TTC549 (cell line): ENCODE measurements around the gene ZBTB47.

ENCODE experiments used
- FAIRE-seq: peaks from 2 replicates; lab custom pipeline; 2012; peaks lifted over from hg19 to GRCh38; lab: Jason Lieb, UNC

Gene ZBTB47

GRCh38 chr3:42699511-42699971 lies 46.0 kb downstream of the ZBTB47 start:
- no peak for FAIRE-seq

DNA sequence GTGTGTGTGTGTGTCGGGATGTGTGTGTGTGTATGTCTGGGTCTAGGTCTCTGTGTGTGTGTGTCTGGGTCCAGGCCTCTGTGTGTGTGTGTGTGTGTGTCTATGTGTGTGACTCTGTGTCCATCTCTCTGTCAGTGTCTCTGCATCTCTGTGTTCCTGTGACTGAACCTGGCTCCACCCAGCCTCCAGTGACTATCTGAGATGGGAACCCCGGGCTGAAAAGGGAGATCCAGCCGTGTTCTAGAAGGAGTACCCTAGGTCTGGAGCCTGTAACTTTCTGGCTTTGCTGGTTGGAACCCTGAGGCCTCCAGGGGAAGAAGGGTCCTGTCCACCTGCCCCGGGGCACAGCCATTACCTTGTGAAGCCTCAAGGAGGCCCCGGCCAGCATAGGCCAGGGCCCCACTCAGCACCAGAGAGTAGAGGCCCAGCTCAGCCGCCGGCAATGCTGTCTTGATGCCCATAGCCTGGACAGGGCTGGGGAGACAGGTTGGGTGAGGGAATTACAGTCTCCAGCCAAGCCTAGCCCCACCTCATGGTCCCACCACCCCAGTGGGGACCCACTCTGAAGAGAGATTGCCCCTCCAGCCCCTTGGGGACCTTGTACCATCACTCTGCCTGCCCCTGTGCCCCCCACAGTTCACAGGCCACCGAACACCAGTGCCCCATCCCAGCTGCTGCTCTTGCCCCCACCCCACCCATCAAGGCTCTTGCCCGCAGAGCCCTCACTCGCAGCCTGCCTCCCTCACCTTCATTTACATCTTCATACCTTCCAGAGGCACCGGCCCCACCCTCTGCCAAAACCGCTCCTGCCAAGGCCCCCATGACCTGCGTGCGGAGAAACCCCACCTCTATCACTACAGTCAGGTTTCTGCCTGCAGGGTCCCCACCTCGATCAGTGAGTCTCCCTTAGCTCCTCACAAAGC lies 47.1 kb downstream of the ZBTB47 start:
- FAIRE-seq: no peak

DNA sequence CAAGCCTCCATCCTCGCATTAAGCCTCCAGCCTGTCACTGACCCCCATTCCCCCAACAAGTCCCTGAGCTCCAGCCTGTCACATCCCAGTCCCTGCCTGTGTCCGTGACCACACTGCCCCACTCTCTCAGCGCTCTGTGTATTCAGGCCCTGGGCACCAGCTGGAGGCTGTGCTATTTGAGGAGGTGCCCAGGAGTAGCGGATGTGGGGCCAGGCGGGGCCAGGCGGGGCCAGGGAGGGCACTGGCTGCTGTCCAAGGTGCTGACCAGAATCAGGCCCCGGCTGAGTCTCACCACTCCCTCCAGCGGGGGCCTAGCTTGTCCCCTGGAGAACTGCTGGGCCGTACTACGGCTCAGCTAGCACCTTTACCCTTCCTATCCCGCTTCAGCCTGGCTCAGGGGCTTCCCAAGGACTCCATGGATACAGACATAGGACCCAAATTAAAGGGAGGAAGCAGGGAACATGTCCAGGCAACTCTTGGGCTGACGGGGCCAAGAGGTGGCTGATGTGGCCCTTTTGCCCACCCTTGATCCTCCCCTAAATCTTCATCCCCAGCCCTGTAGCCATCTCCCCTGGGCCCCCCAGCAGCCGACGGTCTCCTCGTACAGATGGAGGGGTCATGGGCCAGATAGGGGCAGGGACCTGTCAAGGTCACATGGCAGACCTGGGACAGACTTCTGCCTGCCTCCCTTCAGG lies 48.0 kb downstream of the ZBTB47 start:
- FAIRE-seq: no peak

- no peak for FAIRE-seq
Observed at GRCh38 chr3:42702066-42702951, 48.8 kb downstream of the ZBTB47 start, which contains the start of gene HHATL. TSS of gene HHATL (minus strand) at chr3:42702798. CDS start at chr3:42700826, 1,972 bp downstream.

DNA sequence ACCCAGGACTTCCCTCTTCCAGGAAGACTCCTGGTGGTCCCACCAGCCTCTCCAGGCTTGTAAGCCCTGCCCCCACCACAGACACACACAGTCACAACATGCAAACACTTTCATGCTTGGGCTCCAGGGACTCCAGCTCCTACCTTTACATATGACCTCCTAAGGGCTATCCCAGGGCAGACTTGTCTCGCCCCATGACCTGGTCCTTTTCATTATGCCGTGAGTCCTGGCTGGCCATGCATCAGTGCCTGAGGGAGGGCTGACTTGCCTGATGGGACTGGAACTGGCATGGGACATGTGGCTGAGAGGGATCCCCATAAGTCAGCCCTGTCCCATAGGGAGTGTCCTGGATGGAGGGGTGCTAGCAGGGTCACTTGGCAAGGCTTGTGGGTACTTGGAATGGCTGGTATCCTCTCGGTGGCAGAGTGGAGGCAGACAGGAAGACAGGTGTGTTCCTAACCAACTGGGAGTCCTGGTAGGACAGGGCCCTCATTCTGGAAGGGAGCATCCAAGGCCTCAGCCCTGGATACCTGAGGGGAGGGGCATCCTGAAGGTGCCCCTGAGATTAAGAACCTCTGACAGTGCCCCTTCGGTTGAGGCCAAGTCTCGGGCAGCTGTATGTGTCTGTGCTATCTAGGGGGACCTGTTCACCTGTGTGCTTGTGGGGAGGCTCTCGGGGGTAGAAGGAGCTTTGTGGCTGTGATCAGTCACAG lies 49.6 kb downstream of the ZBTB47 start:
- FAIRE-seq: no peak

- FAIRE-seq: no peak
Observed at GRCh38 chr3:42703695-42704025, 50.2 kb downstream of the ZBTB47 start.

- no peak for FAIRE-seq
Observed at GRCh38 chr3:42704136-42704841, 50.8 kb downstream of the ZBTB47 start.

GRCh38 chr3:42705058-42705767 lies 51.7 kb downstream of the ZBTB47 start:
- no peak for FAIRE-seq

DNA sequence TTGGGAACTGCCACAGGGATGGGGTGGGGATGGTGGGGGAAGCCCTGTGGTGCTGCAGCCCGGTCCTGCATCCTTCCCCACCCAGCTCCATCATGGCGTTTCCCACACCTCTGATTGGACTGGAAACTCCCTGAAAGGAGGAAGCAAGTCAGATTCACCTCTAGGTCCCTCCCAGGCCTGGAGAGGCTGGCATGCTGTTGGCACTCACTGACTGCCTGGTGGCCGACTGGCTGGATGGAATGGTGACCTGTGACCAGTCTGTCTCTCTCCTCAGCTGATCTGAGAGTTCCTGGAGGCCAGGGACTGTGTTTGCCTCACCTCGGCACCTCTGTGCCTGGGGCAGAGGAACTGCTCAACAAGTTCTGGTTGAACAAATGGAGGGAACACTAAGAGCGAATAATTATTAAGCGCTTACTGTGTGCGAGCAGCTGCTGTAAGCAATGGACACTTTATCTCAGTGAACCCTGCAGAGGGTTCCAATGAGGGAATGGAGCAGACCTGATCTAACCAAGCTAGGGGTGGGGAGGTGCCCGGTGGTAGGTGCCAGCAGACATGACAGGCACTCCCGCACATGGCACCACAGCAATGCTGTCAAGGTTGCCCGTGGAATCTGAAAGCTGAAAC lies 52.6 kb downstream of the ZBTB47 start:
- FAIRE-seq: no peak

DNA sequence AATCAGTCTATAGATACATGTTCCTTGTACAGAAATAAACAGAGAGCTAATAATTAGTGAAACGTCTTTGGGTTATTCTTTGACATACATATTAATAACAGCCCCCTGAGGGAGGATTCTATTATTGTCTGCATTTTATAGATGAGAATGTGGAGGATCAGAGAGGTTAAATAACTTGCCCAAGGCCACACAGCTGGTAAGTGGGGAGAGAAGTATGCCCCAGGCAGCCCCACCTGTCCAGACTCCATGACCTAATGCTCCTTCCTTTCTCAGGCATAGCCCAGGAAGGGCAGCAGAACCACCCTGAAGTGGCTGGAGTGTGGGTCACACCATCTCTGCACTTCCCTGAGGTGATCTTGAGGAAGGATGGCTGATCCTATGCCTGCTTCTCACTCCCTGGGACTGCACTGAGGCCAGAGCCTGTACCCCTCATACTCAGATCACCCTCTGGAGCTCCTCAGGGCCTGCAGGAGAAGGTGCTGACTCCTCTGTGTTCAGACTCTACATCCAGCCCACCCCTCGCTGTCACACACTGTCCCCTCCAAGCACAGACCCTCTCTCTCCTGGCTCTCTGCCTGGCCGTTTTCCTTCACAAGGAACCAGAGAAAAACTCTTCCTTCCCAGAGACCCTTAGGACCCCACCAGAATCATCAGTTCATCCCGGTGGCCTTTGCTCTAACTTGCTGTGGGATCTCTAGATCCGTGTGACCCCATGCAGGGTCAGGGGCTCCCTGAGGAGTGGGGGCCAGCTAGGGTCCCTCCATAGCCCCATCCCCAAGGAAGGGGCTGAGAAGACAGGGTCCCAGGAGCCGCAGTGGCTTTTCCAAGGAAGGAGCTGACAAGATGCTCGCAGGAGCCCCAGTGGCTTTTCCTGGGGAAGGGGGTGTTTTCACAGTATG lies 53.5 kb downstream of the ZBTB47 start:
- FAIRE-seq: no peak

DNA sequence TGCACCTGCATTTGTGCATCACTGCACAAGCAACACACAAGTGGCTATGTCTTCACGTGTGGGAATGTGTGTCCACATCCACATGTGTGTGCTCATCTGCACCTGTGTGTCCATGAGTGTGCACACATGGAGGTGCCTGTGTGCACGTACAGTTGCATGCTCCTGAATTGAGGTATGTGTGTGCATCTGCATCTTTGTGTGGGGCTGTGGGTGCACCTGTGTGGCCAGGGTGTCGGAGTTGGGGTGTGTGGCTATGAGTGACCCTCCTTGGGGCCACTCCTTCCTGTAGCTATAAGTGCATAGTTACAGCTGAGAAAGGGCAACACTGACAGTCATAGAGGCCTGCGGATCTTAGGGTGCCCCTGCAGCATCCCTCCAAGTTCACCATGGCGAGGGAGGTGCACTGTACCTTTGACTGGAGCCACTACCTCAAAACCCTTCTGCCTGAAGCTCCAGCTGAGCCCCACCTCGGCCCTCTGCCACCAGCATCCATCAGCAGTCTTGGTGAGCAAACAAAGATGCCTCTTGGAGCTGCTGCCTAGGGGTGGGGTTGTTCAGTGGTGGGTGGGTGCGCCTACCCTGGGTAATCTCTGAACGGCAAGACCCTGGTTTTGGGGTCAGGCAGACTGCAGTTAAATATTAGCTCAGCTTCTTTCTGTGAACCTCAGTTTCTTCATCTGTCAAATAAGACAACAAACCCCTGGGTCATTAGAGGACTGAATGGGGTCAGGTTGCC lies 54.3 kb downstream of the ZBTB47 start:
- no peak for FAIRE-seq

GRCh38 chr3:42708611-42709151 lies 55.2 kb downstream of the ZBTB47 start:
- no peak for FAIRE-seq

DNA sequence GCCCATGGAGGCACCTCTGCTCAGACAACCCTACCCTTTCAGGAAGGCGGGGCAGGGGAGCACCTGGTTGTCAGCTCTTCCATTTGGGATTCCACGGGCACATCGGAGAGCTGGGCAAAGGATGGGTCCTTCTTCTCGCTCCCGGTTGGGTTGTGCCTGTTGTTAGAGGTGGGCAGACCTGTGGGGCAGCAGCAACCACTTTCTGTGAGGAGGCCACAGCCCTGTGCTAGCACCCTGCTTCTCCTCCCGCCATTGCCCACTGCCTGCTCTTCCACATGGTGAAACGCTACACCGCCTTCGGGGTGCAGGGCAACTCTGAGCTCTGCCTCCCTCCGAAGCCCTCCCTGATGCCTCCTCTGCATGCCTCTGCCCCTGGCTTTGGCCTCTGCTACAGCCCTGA lies 56.1 kb downstream of the ZBTB47 start:
- FAIRE-seq: no peak

- FAIRE-seq: no peak
Observed at GRCh38 chr3:42710323-42711021, 57.0 kb downstream of the ZBTB47 start.

GRCh38 chr3:42711491-42712343 lies 58.2 kb downstream of the ZBTB47 start:
- no peak for FAIRE-seq

DNA sequence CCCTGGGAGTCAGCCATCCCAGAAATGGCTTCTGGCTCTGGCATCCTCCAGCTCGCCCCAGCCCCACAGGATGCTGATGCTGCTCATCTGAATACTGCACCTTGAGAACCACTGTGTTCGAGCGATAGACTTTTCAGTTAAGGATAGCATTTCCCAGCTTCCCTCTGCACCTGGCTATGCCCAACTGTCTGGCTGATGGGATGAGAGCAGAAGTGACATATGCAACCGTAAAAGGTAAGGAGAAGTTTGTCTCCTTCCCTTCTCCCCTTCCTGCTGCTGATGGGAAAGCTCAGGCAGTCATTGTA lies 58.8 kb downstream of the ZBTB47 start:
- no peak for FAIRE-seq
